ENCODE data around the gene ZNF563. TPM values are rescaled to one million over a fixed set of nuclear protein-coding genes. Genes with fewer than 3 reads are reported as not detected.

ZNF563 gene
- total RNA-seq, 3 donors from 2014 or later (not counting 1 experiment from before 2014, with no cell fraction given) = 0.78 to 1.00 (median 0.80) TPM

GRCh38 chr19:12295191-12295590, 38.2 kb downstream of the ZNF563 start:
- DNase-seq = no peak
- ATAC-seq = peak in 1 of 3 donors; percentile 3
- intact Hi-C loops (cut with micrococcal nuclease) = loop anchor here (2.0 kb wide), 1 partner anchor 38 kb away; the partner anchor contains the start of gene ZNF563
- Histone ChIP-seq H3K4me3 (ENCODE audit: low read length) (peak overlapping the region; percentile 85), H3K27me3 (ENCODE audit: control insufficient read depth, insufficient read depth, low read length) (no peaks in the 10 kb centered on the region), H3K4me1 (ENCODE audit: control insufficient read depth, insufficient read depth, low read length) (peaks cover 14% of the 10 kb centered on the region), H3K9me3 (ENCODE audit: control insufficient read depth, insufficient read depth, low read length) (no peaks in the 10 kb centered on the region), H3K36me3 (ENCODE audit: control insufficient read depth, insufficient read depth, low read length) (no peaks in the 10 kb centered on the region), H3K27ac (ENCODE audit: low read length) (peak overlapping the region; percentile 91)
- H3K4me3 Mint-ChIP-seq = peak overlapping the region; percentile 97
- H3K4me1 Mint-ChIP-seq = peaks cover 28 to 31% of the 10 kb centered on the region in 2 donors
- H3K36me3 Mint-ChIP-seq = no peaks in the 10 kb centered on the region
- WGBS (ENCODE audit: insufficient coverage) = 66% methylated on average over 7 of the region's 11 CpGs
- H3K27ac Mint-ChIP-seq = peak overlapping the region; percentile 89 to 95
- TF ChIP-seq CTCF (IDR thresholded peaks at IDR 0.05) = no peak
- no peaks in the 10 kb centered on the region for H3K27me3 Mint-ChIP-seq (ENCODE audit: low read depth in 2 of 2)
- H3K9me3 Mint-ChIP-seq = no peaks in the 10 kb centered on the region

DNA sequence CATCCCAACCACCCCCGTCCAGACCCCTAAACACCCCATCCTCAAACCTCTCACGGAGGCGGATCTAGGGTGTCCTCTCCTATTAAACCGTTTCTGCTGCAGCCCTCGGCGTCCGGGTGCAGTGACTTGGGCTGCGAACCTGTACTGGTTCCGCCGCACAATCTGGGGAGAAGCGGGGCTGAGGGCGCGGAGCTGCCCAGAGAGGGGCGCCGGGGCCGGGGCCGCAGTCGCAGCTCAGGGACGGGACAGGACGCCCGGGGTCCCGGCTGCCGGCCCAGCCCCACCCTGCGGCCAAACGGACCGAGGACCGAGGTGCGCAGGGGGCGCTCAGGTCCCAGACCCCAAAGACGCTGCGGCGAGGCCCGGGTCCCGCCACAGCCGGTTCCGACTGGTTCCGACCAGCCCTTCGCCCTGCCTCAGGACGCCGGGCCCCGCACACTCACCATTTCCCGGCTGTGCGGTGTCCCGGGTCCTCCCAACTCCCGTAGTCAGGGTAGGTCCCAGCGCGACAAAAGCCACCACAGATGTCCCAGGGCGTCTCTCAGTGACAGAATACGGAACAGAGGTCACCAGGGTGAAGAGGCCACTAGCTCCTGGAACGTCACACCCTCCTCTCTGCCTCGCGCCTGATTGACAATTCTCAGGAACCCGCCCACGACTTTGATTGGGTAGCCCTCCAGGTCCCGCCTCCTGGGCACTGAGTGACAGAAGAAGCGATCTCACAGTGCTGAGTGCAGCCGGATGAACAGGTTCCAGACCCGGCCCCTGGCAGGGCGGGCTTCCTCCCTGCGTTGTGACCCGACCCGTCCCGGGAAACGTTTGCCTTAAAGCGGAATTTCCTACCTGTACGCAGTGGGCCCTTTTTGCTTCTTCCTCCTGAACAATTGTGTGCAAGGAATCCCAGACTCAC, 38.9 kb downstream of the ZNF563 start, which contains the start of gene ZNF44:
Gene ZNF44, minus strand, starts transcription at position 635 of the 910 bp plus-strand sequence. Its CDS starts 189 bp downstream, at position 446.
- peak within 1 kb of the TSS; percentile 91 for H3K27ac ChIP-seq (ENCODE audit: low read length)
- Mint-ChIP-seq H3K27ac (peak within 1 kb of the TSS; percentile 89 to 95), H3K9me3 (no peaks in the 10 kb centered on the region), H3K27me3 (ENCODE audit: low read depth in 2 of 2) (no peaks in the 10 kb centered on the region), H3K36me3 (no peaks in the 10 kb centered on the region), H3K4me1 (peaks cover 33 to 35% of the 10 kb centered on the region in 2 donors), H3K4me3 (peak within 1 kb of the TSS; percentile 99)
- intact Hi-C loops (cut with micrococcal nuclease) = loop anchor here (2.0 kb wide), 1 partner anchor 38 kb away; the partner anchor contains the start of gene ZNF563
- no peak for TF ChIP-seq CTCF (IDR thresholded peaks at IDR 0.05)
- no peaks in the 10 kb centered on the region for H3K27me3 ChIP-seq (ENCODE audit: control insufficient read depth, insufficient read depth, low read length)
- no peaks in the 10 kb centered on the region for H3K9me3 ChIP-seq (ENCODE audit: control insufficient read depth, insufficient read depth, low read length)
- peaks cover 21% of the 10 kb centered on the region for H3K4me1 ChIP-seq (ENCODE audit: control insufficient read depth, insufficient read depth, low read length)
- peak within 1 kb of the TSS; percentile 85 for H3K4me3 ChIP-seq (ENCODE audit: low read length)
- ATAC-seq (peak; percentile 93 to 99 (median 95)), DNase-seq (peak; percentile 93 to 96)
- under 1% methylated on average over 66 of the region's 66 CpGs for WGBS (ENCODE audit: insufficient coverage)
- no peaks in the 10 kb centered on the region for H3K36me3 ChIP-seq (ENCODE audit: control insufficient read depth, insufficient read depth, low read length)

GRCh38 chr19:12293777-12294248, 39.6 kb downstream of the ZNF563 start:
- intact Hi-C loops (cut with micrococcal nuclease) = loop anchor here (2.0 kb wide), 1 partner anchor 39 kb away; the partner anchor contains the start of gene ZNF563
- Mint-ChIP-seq H3K27me3 (ENCODE audit: low read depth in 2 of 2) (no peaks in the 10 kb centered on the region), H3K27ac (peak overlapping the region; percentile 89 to 95), H3K4me3 (peak overlapping the region; percentile 99), H3K36me3 (no peaks in the 10 kb centered on the region), H3K9me3 (no peaks in the 10 kb centered on the region), H3K4me1 (peaks cover 40 to 42% of the 10 kb centered on the region in 2 donors)
- Histone ChIP-seq H3K36me3 (ENCODE audit: control insufficient read depth, insufficient read depth, low read length) (no peaks in the 10 kb centered on the region), H3K9me3 (ENCODE audit: control insufficient read depth, insufficient read depth, low read length) (no peaks in the 10 kb centered on the region), H3K27ac (ENCODE audit: low read length) (peak overlapping the region; percentile 91), H3K27me3 (ENCODE audit: control insufficient read depth, insufficient read depth, low read length) (no peaks in the 10 kb centered on the region), H3K4me1 (ENCODE audit: control insufficient read depth, insufficient read depth, low read length) (peaks cover 28% of the 10 kb centered on the region), H3K4me3 (ENCODE audit: low read length) (peak overlapping the region; percentile 85)
- ATAC-seq (peak; percentile 35 to 53 (median 42)), DNase-seq (peak; percentile 62 to 72)
- under 1% methylated on average over 18 of the region's 18 CpGs for WGBS (ENCODE audit: insufficient coverage)
- no peak for TF ChIP-seq CTCF (IDR thresholded peaks at IDR 0.05)
